ENCODE data around the gene CFAP299.

DNA sequence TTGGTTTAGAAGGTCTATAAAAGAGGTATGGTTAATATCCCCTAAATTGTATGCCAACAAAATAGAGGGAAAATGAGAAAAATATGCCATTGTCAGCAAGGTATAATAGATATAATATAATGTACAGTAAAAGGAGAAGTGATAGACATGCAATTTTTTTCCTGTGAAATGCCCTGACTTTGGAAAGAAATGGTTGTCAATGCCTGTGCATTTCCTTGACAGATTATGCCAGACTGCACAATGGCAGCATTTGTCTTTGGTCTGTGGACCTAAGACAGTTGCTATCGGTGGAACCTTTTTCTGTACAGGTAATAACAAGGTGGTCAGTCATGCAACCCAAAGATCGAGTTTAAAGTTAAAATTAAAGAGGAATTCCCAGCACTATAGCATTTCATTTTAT is 301.7 kb downstream of the CFAP299 start:
- no peak for TF ChIP-seq POLR2A (IDR thresholded peaks at IDR 0.05)
- TF ChIP-seq, protein P1, sequence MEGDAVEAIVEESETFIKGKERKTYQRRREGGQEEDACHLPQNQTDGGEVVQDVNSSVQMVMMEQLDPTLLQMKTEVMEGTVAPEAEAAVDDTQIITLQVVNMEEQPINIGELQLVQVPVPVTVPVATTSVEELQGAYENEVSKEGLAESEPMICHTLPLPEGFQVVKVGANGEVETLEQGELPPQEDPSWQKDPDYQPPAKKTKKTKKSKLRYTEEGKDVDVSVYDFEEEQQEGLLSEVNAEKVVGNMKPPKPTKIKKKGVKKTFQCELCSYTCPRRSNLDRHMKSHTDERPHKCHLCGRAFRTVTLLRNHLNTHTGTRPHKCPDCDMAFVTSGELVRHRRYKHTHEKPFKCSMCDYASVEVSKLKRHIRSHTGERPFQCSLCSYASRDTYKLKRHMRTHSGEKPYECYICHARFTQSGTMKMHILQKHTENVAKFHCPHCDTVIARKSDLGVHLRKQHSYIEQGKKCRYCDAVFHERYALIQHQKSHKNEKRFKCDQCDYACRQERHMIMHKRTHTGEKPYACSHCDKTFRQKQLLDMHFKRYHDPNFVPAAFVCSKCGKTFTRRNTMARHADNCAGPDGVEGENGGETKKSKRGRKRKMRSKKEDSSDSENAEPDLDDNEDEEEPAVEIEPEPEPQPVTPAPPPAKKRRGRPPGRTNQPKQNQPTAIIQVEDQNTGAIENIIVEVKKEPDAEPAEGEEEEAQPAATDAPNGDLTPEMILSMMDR (IDR thresholded peaks at IDR 0.05), result no peak
